A549 (cell line): ENCODE data around the gene TFDP2. TPM values are rescaled to one million over a fixed set of nuclear protein-coding genes. Genes with fewer than 3 reads are reported as not detected.

Experiments
- ATAC-seq, 2 experiments: fragments of 200-7000 bp in 1 of 2; fragments of >200 bp in 1 of 2; cut with Nextera tagmentation in 1 of 2; cut with Tn5 transposase in 1 of 2; 3 replicates each; pipeline versions ENCODE4 v1.8.0 to v1.9.1; 2018 to 2020; ENCODE audit warnings: mild to moderate bottlenecking in 1 of 2, moderate library complexity in 1 of 2
- CTCF ChIA-PET: fragments of 300-600 bp; sonication (Branson Sonifier 250); formaldehyde crosslinking; extraction: SDS; loops from one replicate; lab custom pipeline; 2021; ENCODE audit warnings: antibody characterized with exemption, inconsistent platforms; lab: Yijun Ruan, JAX
- POLR2A ChIA-PET: fragments of 350-600 bp; formaldehyde crosslinking; extraction: SDS; loops from one replicate; lab custom pipeline; 2021; ENCODE audit warnings: antibody characterized with exemption, inconsistent platforms; lab: Yijun Ruan, JAX
- DNase-seq, 2 experiments: peaks; one replicate each; pipeline versions ENCODE4 v3.0.0 to v3.0.0-alpha.2; 2011 to 2016; ENCODE audit warnings: low read depth in 1 of 2, low spot score in 1 of 2
- FAIRE-seq: peaks from 2 replicates; lab custom pipeline; 2011; peaks lifted over from hg19 to GRCh38; lab: Jason Lieb, UNC
- H3K27ac ChIP-seq, 2 experiments: fragments of >200 bp; sonication (Bioruptor Twin); formaldehyde crosslinking; 3 replicates each; pipeline ENCODE4 v1.5.1; 2016 to 2017
- H3K4me1 ChIP-seq: fragments of >200 bp; sonication (Bioruptor Twin); formaldehyde crosslinking; 3 replicates; pipeline ENCODE4 v1.6.1; 2016
- H3K4me2 ChIP-seq: fragments of >200 bp; sonication (Bioruptor Twin); formaldehyde crosslinking; 3 replicates; pipeline ENCODE4 v1.6.1; 2016
- H3K4me3 ChIP-seq: fragments of >200 bp; sonication (Bioruptor Twin); formaldehyde crosslinking; 3 replicates; pipeline ENCODE4 v1.5.1; 2016
- H3K9me3 ChIP-seq: fragments of >200 bp; sonication (Bioruptor Twin); formaldehyde crosslinking; 3 replicates; pipeline ENCODE4 v1.6.1; 2016
- ATOH8 ChIP-seq: fragments of 250-450 bp; sonication (Bioruptor Pico); IDR thresholded peaks from 2 replicates; pipeline ENCODE4 v1.5.0; 2020; ENCODE audit warnings: low read depth, mild to moderate bottlenecking, moderate library complexity
- BHLHE40 ChIP-seq: IDR thresholded peaks from 2 replicates; pipeline ENCODE4 v1.6.1; 2012; ENCODE audit warnings: low read depth, low read length, inconsistent platforms
- CEBPB ChIP-seq, 2 experiments: fragments of >200 bp in 1 of 2; sonication (Bioruptor Twin) in 1 of 2; formaldehyde crosslinking in 1 of 2; IDR thresholded peaks; 2 replicates each; pipeline ENCODE4 v1.6.1; 2012 to 2016
- CHD4 ChIP-seq: fragments of 200-600 bp; sonication (generic); IDR thresholded peaks from 2 replicates; pipeline ENCODE4 v1.6.1; 2016; ENCODE audit warnings: antibody characterized with exemption, mild to moderate bottlenecking, borderline replicate concordance
- E2F6 ChIP-seq: IDR thresholded peaks from 2 replicates; pipeline ENCODE4 v1.6.1; 2012; ENCODE audit warnings: low read depth, borderline replicate concordance
- EHF ChIP-seq: fragments of 250-450 bp; sonication (Bioruptor Pico); IDR thresholded peaks from 2 replicates; pipeline ENCODE4 v1.5.0; 2020; ENCODE audit warnings: mild to moderate bottlenecking
- EHMT2 ChIP-seq: fragments of 200-600 bp; sonication (generic); IDR thresholded peaks from 2 replicates; pipeline ENCODE4 v1.6.1; 2016; ENCODE audit warnings: antibody characterized with exemption, low read depth, mild to moderate bottlenecking, moderate library complexity
- EP300 ChIP-seq, 2 experiments: fragments of >200 bp; sonication (Bioruptor Twin); formaldehyde crosslinking; IDR thresholded peaks; 2 replicates in 1 of 2; 3 replicates in 1 of 2; pipeline ENCODE4 v1.6.1; 2016 to 2017
- FOSB ChIP-seq: fragments of 250-450 bp; sonication (Bioruptor Pico); IDR thresholded peaks from 2 replicates; pipeline ENCODE4 v1.5.0; 2020; ENCODE audit warnings: mild to moderate bottlenecking, moderate library complexity
- FOSL2 ChIP-seq, 2 experiments: fragments of 450-650 bp in 1 of 2; fragments of >200 bp in 1 of 2; sonication (Bioruptor Twin) in 1 of 2; formaldehyde crosslinking; IDR thresholded peaks; 2 replicates each; pipeline versions ENCODE4 v1.5.0 to v1.6.1; 2016 to 2020; ENCODE audit warnings: mild to moderate bottlenecking in 1 of 2, moderate library complexity in 1 of 2
- FOXS1 ChIP-seq: fragments of 250-450 bp; sonication (Bioruptor Pico); IDR thresholded peaks from 2 replicates; pipeline ENCODE4 v1.5.0; 2020; ENCODE audit warnings: mild to moderate bottlenecking, moderate library complexity
- GATA3 ChIP-seq: IDR thresholded peaks from 2 replicates; pipeline ENCODE4 v1.6.1; 2012; ENCODE audit warnings: borderline replicate concordance
- HEYL ChIP-seq: fragments of 250-450 bp; sonication (Bioruptor Pico); IDR thresholded peaks from 2 replicates; pipeline ENCODE4 v1.8.0; 2021; ENCODE audit warnings: mild to moderate bottlenecking, moderate library complexity
- HOXA7 ChIP-seq: fragments of 250-450 bp; sonication (Bioruptor Pico); IDR thresholded peaks from 2 replicates; pipeline ENCODE4 v1.5.0; 2020; ENCODE audit warnings: mild to moderate bottlenecking, moderate library complexity
- JUN ChIP-seq, 2 experiments: fragments of >200 bp; sonication (Bioruptor Twin); formaldehyde crosslinking; IDR thresholded peaks; 2 replicates in 1 of 2; 3 replicates in 1 of 2; pipeline ENCODE4 v1.6.1; 2016 to 2017
- KDM1A ChIP-seq: fragments of 200-600 bp; sonication (generic); IDR thresholded peaks from 2 replicates; pipeline ENCODE4 v1.6.1; 2016; ENCODE audit warnings: low read depth, mild to moderate bottlenecking
- MAFK ChIP-seq: fragments of 450-650 bp; IDR thresholded peaks from 2 replicates; pipeline ENCODE4 v1.6.1; 2014; ENCODE audit not compliant: partially characterized antibody
- MAX ChIP-seq: IDR thresholded peaks from 2 replicates; pipeline ENCODE4 v1.6.1; 2012
- MAZ ChIP-seq: fragments of 150-350 bp; IDR thresholded peaks from 2 replicates; pipeline ENCODE4 v1.6.1; 2014; ENCODE audit warnings: antibody characterized with exemption, low read depth, low read length, borderline replicate concordance
- NFE2L2 ChIP-seq: fragments of 150-350 bp; conservative IDR thresholded peaks from 2 replicates; pipeline ENCODE4 v1.6.1; 2014; ENCODE audit warnings: low read length
- NPAS2 ChIP-seq: fragments of 250-450 bp; sonication (Bioruptor Pico); IDR thresholded peaks from 2 replicates; pipeline ENCODE4 v1.8.0; 2022; ENCODE audit warnings: mild to moderate bottlenecking, moderate library complexity, borderline replicate concordance
- NR3C1 ChIP-seq: fragments of >200 bp; sonication (Bioruptor Twin); formaldehyde crosslinking; IDR thresholded peaks from 3 replicates; pipeline ENCODE4 v1.6.1; 2017
- PHF8 ChIP-seq: fragments of 200-600 bp; sonication (generic); IDR thresholded peaks from 2 replicates; pipeline ENCODE4 v1.6.1; 2016; ENCODE audit warnings: low read depth, mild to moderate bottlenecking, antibody characterized with exemption, moderate library complexity, borderline replicate concordance
- RAD21 ChIP-seq, 2 experiments: fragments of >200 bp in 1 of 2; sonication (Bioruptor Twin) in 1 of 2; formaldehyde crosslinking in 1 of 2; IDR thresholded peaks in 1 of 2; conservative IDR thresholded peaks in 1 of 2; 2 replicates in 1 of 2; 3 replicates in 1 of 2; pipeline ENCODE4 v1.6.1; 2012 to 2018; ENCODE audit warnings: inconsistent platforms in 1 of 2
- RARB ChIP-seq: fragments of 250-450 bp; sonication (Bioruptor Pico); IDR thresholded peaks from 2 replicates; pipeline ENCODE4 v1.8.0; 2021; ENCODE audit warnings: mild to moderate bottlenecking, moderate library complexity
- RCOR1 ChIP-seq: fragments of 150-350 bp; IDR thresholded peaks from 2 replicates; pipeline ENCODE4 v1.6.1; 2014; ENCODE audit warnings: antibody characterized with exemption, low read length, low read depth
- RNF2 ChIP-seq: fragments of 200-600 bp; sonication (generic); IDR thresholded peaks from 2 replicates; pipeline ENCODE4 v1.6.1; 2016; ENCODE audit warnings: low read depth, mild to moderate bottlenecking, antibody characterized with exemption, moderate library complexity, borderline replicate concordance
- SMC3 ChIP-seq: fragments of >200 bp; sonication (Bioruptor Twin); formaldehyde crosslinking; IDR thresholded peaks from 3 replicates; pipeline ENCODE4 v1.6.1; 2018; ENCODE audit warnings: inconsistent platforms
- ZC3H11A ChIP-seq: fragments of 450-650 bp; IDR thresholded peaks from 2 replicates; pipeline ENCODE4 v1.6.1; 2014; ENCODE audit warnings: antibody characterized with exemption, mild to moderate bottlenecking
- ZSCAN20 ChIP-seq: fragments of 250-450 bp; sonication (Bioruptor Pico); IDR thresholded peaks from 2 replicates; pipeline ENCODE4 v1.8.0; 2022; ENCODE audit warnings: mild to moderate bottlenecking, moderate library complexity
- WGBS: methylation state at CpG from one replicate; pipeline ENCODE4 v1.1.6; 2017; ENCODE audit errors: missing lambda C conversion rate; 5-methylcytosine and 5-hydroxymethylcytosine counted together
- polyA plus RNA-seq, 4 experiments: library from polyadenylated mRNA; depleted of rRNA in 3 of 4; stranded (reverse); fragments of >200 nt; fragmentation: RNase III in 1 of 4; extraction: RNeasy Plus Mini Kit Qiagen cat#74134 plus additional on column Dnase treatment in 1 of 4; gene quantifications; 2 replicates in 3 of 4; 3 replicates in 1 of 4; pipeline ENCODE4 v1.2.3, GENCODE V29; 2011 to 2017

TFDP2 gene
- polyA plus RNA-seq, 2 of the 4 experiments (the other 2 are of a cell fraction) = 9.6 to 61.5 TPM

- ATAC-seq = no peak
- 32% methylated on average over 2 of the region's 2 CpGs for WGBS
Observed at GRCh38 chr3:142019794-142020320, 129.5 kb downstream of the TFDP2 start.

GRCh38 chr3:142013993-142014392 lies 135.4 kb downstream of the TFDP2 start:
- Histone ChIP-seq H3K4me2 (no peak overlapping the region), H3K9me3 (no peaks in the 10 kb centered on the region), H3K4me1 (no peaks in the 10 kb centered on the region), H3K4me3 (no peak overlapping the region), H3K27ac (no peak overlapping the region)
- ChIA-PET CTCF (no interaction called here), POLR2A (no interaction called here)
- no peak for DNase-seq
- no peak for ATAC-seq
- 83% methylated on average over 2 of the region's 2 CpGs for WGBS
- TF ChIP-seq HOXA7 (CRISPR knock-in tag) = no peak
- no peak for TF ChIP-seq MAZ
- TF ChIP-seq HEYL = no peak
- no peak for TF ChIP-seq PHF8
- no peak for TF ChIP-seq EHMT2
- TF ChIP-seq RCOR1 = no peak
- TF ChIP-seq ZSCAN20 (CRISPR knock-in tag) = no peak
- TF ChIP-seq GATA3 = no peak
- no peak for TF ChIP-seq CEBPB (IDR thresholded peaks at IDR 0.05)
- no peak for TF ChIP-seq RARB (CRISPR knock-in tag)
- TF ChIP-seq RAD21 (conservative IDR thresholded peaks at IDR 0.05 in 1 of 2, IDR thresholded peaks at IDR 0.05 in 1 of 2) = no peak
- TF ChIP-seq RNF2 = no peak
- TF ChIP-seq SMC3 = no peak
- TF ChIP-seq NR3C1 = no peak
- TF ChIP-seq ATOH8 = no peak
- no peak for TF ChIP-seq FOSL2 (IDR thresholded peaks at IDR 0.05)
- TF ChIP-seq FOSL2 (CRISPR knock-in tag; IDR thresholded peaks at IDR 0.05) = no peak
- no peak for FAIRE-seq

More at GRCh38 chr3:142019794-142020320, 129.5 kb downstream of the TFDP2 start:
- ChIA-PET POLR2A (no interaction called here), CTCF (no interaction called here)
- Histone ChIP-seq H3K27ac (no peak overlapping the region), H3K4me1 (no peaks in the 10 kb centered on the region), H3K4me3 (no peak overlapping the region), H3K4me2 (no peak overlapping the region), H3K9me3 (no peaks in the 10 kb centered on the region)
- TF ChIP-seq EHF (CRISPR knock-in tag) (no peak), CEBPB (IDR thresholded peaks at IDR 0.05) (no peak), MAFK (peak; percentile 34), CHD4 (no peak), RNF2 (no peak), JUN (IDR thresholded peaks at IDR 0.05) (no peak), MAX (no peak)
- peak; percentile 51 for FAIRE-seq
- DNase-seq = no peak

- no peak for DNase-seq
- 46% methylated on average over 2 of the region's 2 CpGs for WGBS
- ChIA-PET POLR2A (no interaction called here), CTCF (no interaction called here)
- no peak for FAIRE-seq
- H3K4me3 ChIP-seq = no peak overlapping the region
- no peak overlapping the region for H3K27ac ChIP-seq
- ATAC-seq = no peak
- H3K4me1 ChIP-seq = no peaks in the 10 kb centered on the region
- no peak overlapping the region for H3K4me2 ChIP-seq
- H3K9me3 ChIP-seq = no peaks in the 10 kb centered on the region
- TF ChIP-seq JUN (IDR thresholded peaks at IDR 0.05) (no peak), NPAS2 (CRISPR knock-in tag) (no peak), FOSB (CRISPR knock-in tag) (no peak), EP300 (IDR thresholded peaks at IDR 0.05) (no peak), RAD21 (conservative IDR thresholded peaks at IDR 0.05 in 1 of 2, IDR thresholded peaks at IDR 0.05 in 1 of 2) (no peak), NFE2L2 (no peak), RNF2 (no peak), FOXS1 (CRISPR knock-in tag) (no peak), BHLHE40 (no peak), KDM1A (no peak), FOSL2 (IDR thresholded peaks at IDR 0.05) (no peak), FOSL2 (CRISPR knock-in tag; IDR thresholded peaks at IDR 0.05) (no peak), ZC3H11A (no peak), RCOR1 (no peak), E2F6 (no peak)
Observed at GRCh38 chr3:142013326-142013980, 135.9 kb downstream of the TFDP2 start.
